HG03025 (cell line): ENCODE measurements around the gene RLF.
"Not testable (repeated sequence)": the region's sequence is repeated elsewhere in the genome, so short reads cannot be mapped to it uniquely, and the experiment has no call there.

Experiments
- ATAC-seq: cut with Tn5 transposase; IDR thresholded peaks from one replicate; pipeline ENCODE4 v1.9.1; 2021; ENCODE audit warnings: mild to moderate bottlenecking, moderate library complexity; ENCODE audit not compliant: unreplicated experiment, low FRiP score

RLF gene

DNA sequence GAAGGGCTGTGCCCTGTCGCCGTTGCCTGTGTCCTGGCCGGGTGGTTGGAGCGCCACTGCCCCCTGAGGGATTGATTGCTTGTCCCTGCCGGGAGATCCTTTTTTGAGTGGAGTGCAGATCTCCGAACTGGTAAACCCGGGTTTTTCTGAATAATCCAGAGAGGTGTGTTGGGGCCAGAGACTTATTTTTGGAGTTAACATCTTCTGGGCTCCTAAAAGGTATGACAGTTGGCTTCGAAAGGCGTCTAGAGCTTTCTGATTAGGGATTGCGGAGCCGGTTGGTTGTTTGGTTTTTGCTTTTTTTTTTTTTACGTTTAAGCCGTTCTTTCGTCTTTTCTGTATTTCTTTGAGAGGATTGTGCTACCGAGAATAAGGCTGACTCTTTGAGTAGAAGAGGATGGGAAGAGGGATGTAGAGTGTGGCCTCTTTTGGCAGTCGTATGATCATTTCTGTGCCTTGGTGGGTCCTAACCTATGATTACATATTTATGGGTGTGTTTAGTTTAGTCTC is 756 bp downstream of the RLF start:
- ATAC-seq, result no peak

DNA sequence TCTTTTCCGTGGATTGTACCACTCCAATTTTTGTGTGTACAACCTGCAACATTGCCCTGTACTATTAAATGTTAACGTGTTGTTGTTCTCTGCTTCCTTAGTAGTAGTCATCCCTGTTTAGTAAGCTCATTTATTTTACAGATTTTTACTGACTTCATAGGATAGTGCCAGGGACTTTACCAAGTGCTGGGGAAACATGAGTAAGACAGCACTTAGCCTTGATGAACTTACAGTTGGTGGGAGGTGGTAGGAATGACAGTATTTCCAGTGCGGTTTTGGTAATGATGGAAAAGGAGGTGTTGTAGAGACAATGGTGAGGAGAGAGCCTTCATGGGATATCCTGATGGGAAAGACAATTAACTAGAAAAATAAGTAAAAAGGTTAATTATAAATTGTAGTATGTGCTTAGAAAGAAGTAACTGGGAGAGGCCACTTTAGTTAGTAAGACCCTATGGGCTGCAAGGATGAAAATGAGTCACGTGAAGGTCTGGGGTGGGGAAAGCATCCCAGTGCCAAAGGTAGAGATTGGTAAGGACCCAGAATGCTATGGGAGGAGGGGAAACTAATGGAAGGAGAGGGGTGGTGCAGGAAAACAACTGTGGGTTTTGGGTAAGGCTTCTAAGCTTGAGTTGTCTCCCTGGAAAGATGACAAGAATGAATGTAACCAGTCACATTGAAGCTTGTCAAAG is 1.7 kb downstream of the RLF start:
- no peak for ATAC-seq

DNA sequence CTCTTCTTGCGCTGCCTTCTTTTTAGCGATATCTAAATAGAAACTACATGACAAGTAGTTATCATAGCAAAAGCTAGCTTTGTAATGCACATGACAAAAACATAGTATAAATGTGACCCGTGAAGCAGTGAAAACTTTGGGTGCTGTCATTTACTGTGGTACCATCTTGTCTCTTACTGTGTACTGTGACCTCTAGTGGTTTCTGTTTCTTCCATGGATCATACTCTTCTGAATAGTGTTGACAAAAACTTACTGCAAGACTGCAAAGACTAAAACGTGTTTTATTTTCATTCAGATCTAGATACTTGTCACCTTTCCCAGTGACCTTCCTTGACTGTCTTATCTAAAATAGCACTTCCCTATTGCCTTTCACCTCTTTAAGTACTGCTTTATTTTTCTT is 6.1 kb downstream of the RLF start:
- ATAC-seq, result no peak

DNA sequence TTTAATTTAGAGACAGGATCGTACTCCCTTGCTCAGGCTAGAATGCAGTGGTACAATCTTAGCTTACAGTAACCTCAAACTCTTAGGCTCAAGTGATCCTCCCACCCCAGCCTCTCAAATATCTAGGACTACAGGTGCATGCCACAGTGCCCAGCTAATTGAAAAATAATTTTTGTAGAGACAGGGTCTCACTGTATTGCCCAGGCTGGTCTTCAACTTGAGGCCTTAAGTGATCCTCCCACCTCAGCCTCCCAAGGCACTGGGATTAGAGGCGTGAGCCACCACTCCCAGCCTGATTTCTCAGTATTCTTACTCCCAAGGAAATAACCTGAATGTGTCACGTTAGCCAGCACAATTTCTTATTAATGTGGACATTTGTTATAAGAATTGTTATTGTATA is 9.8 kb downstream of the RLF start:
- ATAC-seq, result no peak

GRCh38 chr1:40174788-40175187 is 13.6 kb downstream of the RLF start:
- no peak for ATAC-seq

DNA sequence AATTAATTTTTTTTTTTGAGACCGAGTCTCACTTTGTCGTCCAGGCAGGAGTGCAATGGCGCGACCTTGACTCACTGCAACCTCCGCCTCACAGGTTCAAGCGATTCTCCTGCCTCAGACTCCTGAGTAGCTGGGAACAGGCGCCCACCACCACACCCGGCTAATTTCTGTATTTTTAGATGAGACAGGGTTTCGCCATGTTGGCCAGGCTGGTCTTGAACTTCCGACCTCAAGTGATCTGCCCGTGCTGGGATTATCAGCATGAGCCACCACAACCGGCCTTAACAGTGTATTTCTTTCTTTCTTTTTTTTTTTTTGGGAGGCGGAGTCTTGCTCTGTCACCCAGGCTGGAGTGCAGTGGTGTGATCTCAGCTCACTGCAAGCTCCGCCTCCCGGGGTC is 15.8 kb downstream of the RLF start:
- ATAC-seq, result not testable (repeated sequence)

GRCh38 chr1:40178200-40178599 is 17.0 kb downstream of the RLF start:
- no peak for ATAC-seq

- no peak for ATAC-seq
Observed at GRCh38 chr1:40179496-40180089, 18.4 kb downstream of the RLF start.

- no peak for ATAC-seq
Observed at GRCh38 chr1:40183055-40183710, 22.0 kb downstream of the RLF start.

DNA sequence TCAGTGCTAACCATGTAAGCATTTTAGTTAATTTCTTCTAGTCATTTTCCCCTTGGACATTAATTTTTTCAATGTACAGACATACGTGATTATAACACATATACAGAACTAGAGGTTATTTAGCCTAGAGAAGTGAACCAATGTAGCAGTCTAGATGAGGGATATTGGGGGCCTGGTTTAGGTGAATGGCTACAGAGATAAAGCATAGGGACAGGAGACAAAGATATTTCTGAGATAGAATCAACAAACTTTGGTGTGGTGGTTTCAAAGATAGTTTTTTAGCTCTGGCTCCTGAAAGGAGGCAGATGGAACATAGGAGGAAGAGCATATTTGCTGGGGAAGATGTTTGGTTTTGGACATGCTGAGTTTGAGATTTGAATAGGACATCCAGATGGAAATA is 23.0 kb downstream of the RLF start:
- ATAC-seq, result no peak

- peak; percentile 88 for ATAC-seq
Observed at GRCh38 chr1:40185951-40186864, 25.0 kb downstream of the RLF start.

DNA sequence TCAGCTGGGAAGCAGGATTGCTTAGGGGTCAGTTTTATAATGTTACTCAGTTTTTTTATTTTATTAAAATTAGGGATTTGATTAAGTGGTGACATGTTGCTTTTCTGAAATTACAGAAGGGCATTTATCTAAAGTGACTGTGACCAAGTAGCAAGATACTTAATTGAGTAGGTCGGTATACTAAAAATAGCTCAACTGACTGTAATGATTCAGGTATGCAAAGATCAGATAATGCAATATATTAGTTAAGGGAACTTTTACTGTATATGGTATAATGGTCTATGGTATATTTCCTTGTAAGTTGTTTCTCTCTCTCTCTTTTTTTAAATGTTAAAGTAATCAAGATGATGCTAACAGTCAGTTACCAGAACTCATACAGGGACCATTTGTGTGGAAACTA is 26.2 kb downstream of the RLF start:
- ATAC-seq, result no peak

DNA sequence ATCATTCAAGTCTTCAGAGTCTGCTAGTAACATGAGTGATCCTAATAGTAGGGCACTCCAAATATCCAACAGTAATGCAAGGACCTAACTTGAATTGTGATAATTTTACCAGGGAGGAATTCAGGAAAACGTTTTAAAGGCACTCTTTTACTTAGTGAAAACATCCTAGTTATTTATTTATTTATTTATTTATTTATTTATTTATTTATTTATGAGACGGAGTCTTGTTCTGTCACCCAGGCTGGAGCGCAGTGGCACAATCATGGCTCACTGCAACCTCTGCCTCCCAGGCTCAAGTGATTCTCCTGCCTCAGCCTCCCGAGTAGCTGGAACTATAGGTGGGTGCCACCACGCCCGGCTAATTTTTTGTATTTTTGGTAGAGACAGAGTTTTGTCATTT is 33.5 kb downstream of the RLF start:
- ATAC-seq, result not testable (repeated sequence)

DNA sequence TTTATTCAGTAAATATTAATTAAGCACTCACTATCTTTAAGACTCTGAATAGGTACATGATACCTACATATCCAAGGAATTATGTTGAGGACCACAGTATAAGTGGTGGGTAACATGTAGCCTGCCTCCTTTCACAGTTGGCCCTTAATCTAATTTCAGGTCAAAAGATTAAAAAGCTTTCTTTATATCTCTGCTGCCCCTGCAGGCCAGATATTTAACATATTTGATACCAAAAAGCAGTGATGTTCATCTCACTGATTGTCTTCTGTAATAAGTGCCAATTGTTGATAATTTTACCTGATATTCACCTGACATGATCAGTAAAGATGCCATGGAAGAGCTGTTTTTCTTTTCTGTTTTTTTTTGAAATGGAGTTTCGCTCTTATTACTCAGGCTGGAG is 36.5 kb downstream of the RLF start:
- ATAC-seq, result no peak

GRCh38 chr1:40199126-40199525 is 37.9 kb downstream of the RLF start:
- ATAC-seq, result no peak

- no peak for ATAC-seq
Observed at GRCh38 chr1:40204856-40205255, 43.7 kb downstream of the RLF start.

DNA sequence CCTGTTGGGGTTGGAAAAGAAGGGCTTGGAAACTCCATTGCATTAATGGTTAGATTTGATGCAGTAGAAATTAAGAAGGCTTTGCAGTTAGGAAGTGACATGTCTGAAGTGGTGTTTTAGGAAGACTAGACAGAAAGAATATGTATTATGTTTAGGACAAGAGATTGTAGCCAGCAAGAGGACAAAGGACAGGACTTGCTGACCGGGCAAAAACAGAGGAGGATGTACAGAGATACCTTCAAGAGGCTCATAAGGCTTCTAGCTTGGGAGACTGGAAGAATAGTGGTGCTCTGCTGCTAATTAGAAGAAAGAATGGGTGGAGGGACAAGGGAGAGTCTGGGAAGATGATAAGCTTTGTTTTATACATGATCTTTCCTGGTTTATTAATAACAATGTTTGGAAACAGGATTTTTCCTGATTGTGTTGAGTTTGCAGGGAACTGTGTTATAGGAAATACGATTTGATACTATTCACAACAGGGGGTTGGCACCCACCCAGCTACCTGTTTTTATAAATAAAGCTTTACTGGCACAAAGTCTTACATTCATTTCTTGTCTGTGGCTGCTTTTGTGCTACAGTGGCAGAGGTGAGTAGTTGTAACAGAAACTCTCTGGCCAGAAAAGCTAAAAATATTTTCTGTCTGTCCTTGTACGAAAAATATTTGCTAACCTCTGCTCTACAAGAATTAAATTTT is 49.5 kb downstream of the RLF start:
- no peak for ATAC-seq

DNA sequence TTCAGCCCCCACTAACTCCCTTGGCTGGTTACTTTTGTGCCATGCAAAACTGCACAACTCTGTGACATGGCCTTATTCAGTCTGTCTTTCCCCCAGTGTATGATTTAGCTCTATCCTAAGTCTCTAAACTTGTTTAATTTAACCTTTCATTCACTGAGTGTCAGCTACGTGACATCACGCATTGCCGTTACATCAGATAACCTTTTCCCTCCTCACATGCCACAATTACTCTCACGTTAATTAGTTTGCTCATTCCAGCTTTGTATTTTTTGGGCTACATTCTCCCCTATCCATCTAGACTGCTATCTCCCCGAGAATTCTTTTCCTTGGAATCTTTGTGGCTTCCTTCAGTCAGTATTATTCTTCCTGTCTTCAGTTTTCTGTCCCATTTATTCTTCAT is 57.1 kb downstream of the RLF start:
- ATAC-seq, result no peak

DNA sequence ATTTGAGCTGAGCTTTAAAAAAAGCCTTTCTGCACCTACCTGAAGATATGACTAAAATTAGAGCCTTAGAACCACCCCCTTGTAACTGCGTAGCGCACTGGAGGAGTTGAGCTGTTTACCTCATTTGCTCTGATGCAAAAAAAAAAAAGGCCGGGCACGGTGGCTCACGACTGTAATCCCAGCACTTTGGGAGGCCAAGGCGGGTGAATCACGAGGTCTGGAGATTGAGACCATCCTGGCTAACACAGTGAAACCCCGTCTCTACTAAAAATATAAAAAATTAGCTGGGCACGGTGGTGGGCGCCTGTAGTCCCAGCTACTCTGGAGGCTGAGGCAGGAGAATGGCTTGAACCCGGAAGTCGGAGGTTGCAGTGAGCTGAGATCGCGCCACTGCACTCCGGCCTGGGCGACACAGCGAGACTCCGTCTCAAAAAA is 60.3 kb downstream of the RLF start:
- not testable (repeated sequence) for ATAC-seq
